ENCODE measurements around the gene FGFBP1. TPM values are rescaled to one million over a fixed set of nuclear protein-coding genes. Genes with fewer than 3 reads are reported as not detected.

FGFBP1 gene
- total RNA-seq, 2 donors from 2014 or later: not detected

GRCh38 chr4:15893962-15894361, 44.6 kb downstream of the FGFBP1 start:
- Histone ChIP-seq H3K4me3 (no peak overlapping the region), H3K9me3 (no peaks in the 10 kb centered on the region), H3K36me3 (no peaks in the 10 kb centered on the region), H3K27me3 (replicated peaks; ENCODE audit: insufficient read depth) (no peaks in the 10 kb centered on the region), H3K4me1 (ENCODE audit: control insufficient read depth in 1 of 2, low read depth in 2 of 2) (no peaks in the 10 kb centered on the region), H3K27ac (no peak overlapping the region)
- no peak for ATAC-seq (ENCODE audit: insufficient number of reproducible peaks, low FRiP score, low read depth)
- TF ChIP-seq CTCF (IDR thresholded peaks at IDR 0.05): no peak
- no peak for DNase-seq (ENCODE audit: low spot score)

- no peaks in the 10 kb centered on the region for H3K4me1 ChIP-seq (ENCODE audit: control insufficient read depth in 1 of 2, low read depth in 2 of 2)
- no peak overlapping the region for H3K4me3 ChIP-seq
- H3K27ac ChIP-seq: no peak overlapping the region
- ATAC-seq (ENCODE audit: insufficient number of reproducible peaks, low FRiP score, low read depth): no peak
- no peak for DNase-seq (ENCODE audit: low spot score)
- TF ChIP-seq CTCF (IDR thresholded peaks at IDR 0.05): no peak
- no peaks in the 10 kb centered on the region for H3K36me3 ChIP-seq
- H3K27me3 ChIP-seq (replicated peaks; ENCODE audit: insufficient read depth): no peaks in the 10 kb centered on the region
- H3K9me3 ChIP-seq: no peaks in the 10 kb centered on the region
These were observed 47.2 kb downstream of the FGFBP1 start for GRCh38 chr4:15891312-15891711.

GRCh38 chr4:15890246-15890829, 48.2 kb downstream of the FGFBP1 start:
- Histone ChIP-seq H3K4me3 (no peak overlapping the region), H3K4me1 (ENCODE audit: control insufficient read depth in 1 of 2, low read depth in 2 of 2) (no peaks in the 10 kb centered on the region), H3K36me3 (no peaks in the 10 kb centered on the region), H3K9me3 (no peaks in the 10 kb centered on the region), H3K27me3 (replicated peaks; ENCODE audit: insufficient read depth) (no peaks in the 10 kb centered on the region), H3K27ac (no peak overlapping the region)
- no peak for TF ChIP-seq CTCF (IDR thresholded peaks at IDR 0.05)
- ATAC-seq (ENCODE audit: insufficient number of reproducible peaks, low FRiP score, low read depth) (no peak), DNase-seq (ENCODE audit: low spot score) (no peak)

- no peak for ATAC-seq (ENCODE audit: insufficient number of reproducible peaks, low FRiP score, low read depth)
- H3K4me1 ChIP-seq (ENCODE audit: control insufficient read depth in 1 of 2, low read depth in 2 of 2): no peaks in the 10 kb centered on the region
- no peak overlapping the region for H3K27ac ChIP-seq
These were observed 50.0 kb downstream of the FGFBP1 start for GRCh38 chr4:15888515-15888914.

More at GRCh38 chr4:15888515-15888914, 50.0 kb downstream of the FGFBP1 start:
- no peak for DNase-seq (ENCODE audit: low spot score)
- Histone ChIP-seq H3K36me3 (no peaks in the 10 kb centered on the region), H3K9me3 (no peaks in the 10 kb centered on the region), H3K4me3 (no peak overlapping the region), H3K27me3 (replicated peaks; ENCODE audit: insufficient read depth) (no peaks in the 10 kb centered on the region)
- TF ChIP-seq CTCF (IDR thresholded peaks at IDR 0.05): no peak

Other genes starting within 250 kb of the FGFBP1 start
- gene BST1, start 235.7 kb downstream of the FGFBP1 start, total RNA-seq: 10 to 100 TPM in 1 of 2 donors, 1 to 10 TPM in 1; 9.2 to 15.7 TPM
- 1 to 10 TPM; 3.2 to 7.8 TPM for gene CD38, start 160.4 kb downstream of the FGFBP1 start, total RNA-seq
- gene FGFBP2, start 24.4 kb upstream of the FGFBP1 start, total RNA-seq: not detected
- gene PROM1, start 145.3 kb upstream of the FGFBP1 start, total RNA-seq: 1 to 10 TPM; 3.2 to 7.1 TPM

All from thoracic aorta (tissue), 2 donors.